Stimulated activated naive CD8-positive, alpha-beta T cell treated with anti-CD3 and anti-CD28 coated beads, Interleukin-15, amount 100 ng/mL, for 72 hours (primary cell): ENCODE results near the gene SH3GLB2.
"Not testable (repeated sequence)": the region's sequence is repeated elsewhere in the genome, so short reads cannot be mapped to it uniquely, and the experiment has no call there.

Source experiments
- ATAC-seq: fragments of 150-1000 bp; cut with Tn5 transposase; 2 replicates; pipeline ENCODE4 v1.10.0; 2021; ENCODE audit warnings: mild to moderate bottlenecking, moderate library complexity
- DNase-seq, 2 donors: peaks; one replicate each; pipeline ENCODE4 v3.0.0; 2021 to 2022
- H3K27ac Mint-ChIP-seq, 2 donors: one replicate each; pipeline ENCODE4 v1.8.0; 2022; ENCODE audit warnings: mild to moderate bottlenecking in 2 of 2, mixed read lengths in 2 of 2, moderate library complexity in 2 of 2
- H3K27me3 Mint-ChIP-seq: one replicate; pipeline ENCODE4 v1.8.0; 2022; ENCODE audit warnings: mixed read lengths
- H3K4me1 Mint-ChIP-seq: one replicate; pipeline ENCODE4 v1.8.0; 2022; ENCODE audit warnings: mild to moderate bottlenecking, mixed read lengths
- H3K4me3 Mint-ChIP-seq, 2 donors: one replicate each; pipeline ENCODE4 v1.8.0; 2022; ENCODE audit warnings: mild to moderate bottlenecking in 2 of 2, mixed read lengths in 2 of 2, moderate library complexity in 1 of 2
- H3K9me3 Mint-ChIP-seq, 2 donors: one replicate each; pipeline ENCODE4 v1.8.0; 2022; ENCODE audit warnings: mixed read lengths in 2 of 2

Gene SH3GLB2

GRCh38 chr9:129001504-129002325 is 26.4 kb downstream of the SH3GLB2 start:
- H3K9me3 Mint-ChIP-seq: no peaks in the 10 kb centered on the region
- DNase-seq (no peak), ATAC-seq (no peak)
- H3K4me1 Mint-ChIP-seq: peaks cover 4% of the 10 kb centered on the region
- no peaks in the 10 kb centered on the region for H3K27me3 Mint-ChIP-seq
- H3K4me3 Mint-ChIP-seq: no peak overlapping the region
- peak overlapping the region; percentile 61 to 79 for H3K27ac Mint-ChIP-seq

DNA sequence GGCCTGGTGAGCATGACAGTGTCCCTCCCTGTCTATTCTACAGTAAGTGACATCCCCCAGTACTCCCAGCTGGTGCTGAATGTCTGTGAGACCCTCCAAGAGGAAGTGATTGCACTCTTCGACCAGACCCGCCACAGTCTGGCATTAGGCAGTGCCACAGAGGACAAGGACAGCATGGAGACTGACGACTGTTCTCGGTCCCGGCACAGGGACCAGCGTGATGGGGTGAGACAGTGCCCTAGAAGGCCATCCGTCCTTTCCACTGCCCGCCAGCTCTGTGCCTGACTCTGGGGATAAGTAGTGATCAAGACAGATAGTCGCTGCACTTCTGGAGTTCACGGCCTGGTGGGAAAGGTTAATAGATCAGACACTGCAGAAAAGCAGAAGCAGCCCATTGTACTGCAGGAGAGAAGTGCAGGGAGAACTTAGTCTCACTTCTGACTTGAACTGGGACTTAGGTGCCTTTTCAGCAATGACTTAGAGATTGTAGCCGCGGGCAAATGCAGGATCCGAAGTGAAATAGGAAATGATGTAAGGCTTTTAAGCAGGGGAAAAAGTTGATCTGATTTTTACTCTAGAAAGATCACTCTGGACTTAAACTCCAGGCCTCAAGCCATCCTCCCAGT is 28.4 kb downstream of the SH3GLB2 start:
- H3K9me3 Mint-ChIP-seq: no peaks in the 10 kb centered on the region
- no peaks in the 10 kb centered on the region for H3K27me3 Mint-ChIP-seq
- no peak for DNase-seq
- peak overlapping the region in 1 of 2 donors; percentile 74 for H3K27ac Mint-ChIP-seq
- H3K4me1 Mint-ChIP-seq: no peaks in the 10 kb centered on the region
- ATAC-seq: no peak
- H3K4me3 Mint-ChIP-seq: no peak overlapping the region

- Mint-ChIP-seq H3K4me3 (no peak overlapping the region), H3K4me1 (no peaks in the 10 kb centered on the region), H3K9me3 (no peaks in the 10 kb centered on the region), H3K27ac (peak overlapping the region in 1 of 2 donors; percentile 37), H3K27me3 (no peaks in the 10 kb centered on the region)
- no peak for DNase-seq
- no peak for ATAC-seq
Measured at GRCh38 chr9:128998462-128998861, 29.7 kb downstream of the SH3GLB2 start.

- H3K9me3 Mint-ChIP-seq: no peaks in the 10 kb centered on the region
- DNase-seq (no peak), ATAC-seq (no peak)
- no peaks in the 10 kb centered on the region for H3K4me1 Mint-ChIP-seq
- H3K27ac Mint-ChIP-seq: peak overlapping the region in 1 of 2 donors; percentile 51
- no peaks in the 10 kb centered on the region for H3K27me3 Mint-ChIP-seq
- H3K4me3 Mint-ChIP-seq: no peak overlapping the region
Measured at GRCh38 chr9:128995791-128996190, 32.3 kb downstream of the SH3GLB2 start.

DNA sequence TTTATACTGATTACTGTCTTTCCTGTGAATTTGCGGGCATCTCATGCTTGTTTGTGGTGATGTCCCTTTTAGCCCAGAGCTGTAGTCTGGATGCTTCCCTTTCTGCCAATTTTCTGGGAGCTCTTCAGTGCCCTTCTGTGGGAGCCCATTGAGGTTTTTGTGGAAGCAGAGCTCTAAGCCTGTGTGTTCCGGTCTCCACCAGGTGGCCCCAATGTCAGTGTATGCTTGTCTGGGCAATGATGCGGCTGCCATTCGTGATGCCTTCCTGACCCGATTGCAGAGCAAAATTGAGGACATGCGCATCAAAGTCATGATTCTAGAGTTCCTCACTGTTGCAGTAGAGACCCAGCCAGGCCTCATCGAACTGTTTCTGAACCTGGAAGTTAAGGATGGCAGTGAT is 35.1 kb downstream of the SH3GLB2 start:
- ATAC-seq (no peak), DNase-seq (no peak)
- Mint-ChIP-seq H3K27me3 (no peaks in the 10 kb centered on the region), H3K9me3 (no peaks in the 10 kb centered on the region), H3K4me3 (no peak overlapping the region), H3K27ac (peak overlapping the region in 1 of 2 donors; percentile 28), H3K4me1 (no peaks in the 10 kb centered on the region)

DNA sequence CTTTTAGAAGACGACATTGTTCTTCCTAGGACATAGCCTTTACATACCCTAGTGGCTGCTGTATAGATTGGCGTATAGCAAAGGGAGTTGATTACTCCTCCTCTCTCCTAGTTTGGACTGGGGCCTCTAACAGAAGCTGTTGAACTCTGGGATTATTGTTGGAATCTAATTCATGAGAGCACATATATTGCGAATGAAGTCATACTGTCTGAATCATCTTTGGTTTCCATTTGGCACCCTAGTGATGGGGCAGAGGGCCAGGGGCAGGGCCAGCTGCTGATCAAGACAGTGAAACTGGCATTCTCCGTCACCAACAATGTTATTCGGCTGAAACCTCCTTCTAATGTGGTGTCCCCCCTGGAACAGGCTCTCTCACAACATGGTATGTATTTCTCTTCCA is 40.3 kb downstream of the SH3GLB2 start:
- Mint-ChIP-seq H3K4me1 (no peaks in the 10 kb centered on the region), H3K27ac (peak overlapping the region in 1 of 2 donors; percentile 8), H3K4me3 (no peak overlapping the region), H3K27me3 (no peaks in the 10 kb centered on the region), H3K9me3 (no peaks in the 10 kb centered on the region)
- DNase-seq: no peak
- ATAC-seq: no peak

GRCh38 chr9:128986671-128987070 is 41.5 kb downstream of the SH3GLB2 start:
- Mint-ChIP-seq H3K4me3 (no peak overlapping the region), H3K27me3 (no peaks in the 10 kb centered on the region), H3K4me1 (no peaks in the 10 kb centered on the region), H3K27ac (peak overlapping the region in 1 of 2 donors; percentile 52), H3K9me3 (no peaks in the 10 kb centered on the region)
- ATAC-seq (no peak), DNase-seq (no peak)

GRCh38 chr9:128983536-128983935 is 44.6 kb downstream of the SH3GLB2 start:
- Mint-ChIP-seq H3K27me3 (no peaks in the 10 kb centered on the region), H3K4me3 (no peak overlapping the region), H3K27ac (no peak overlapping the region), H3K9me3 (no peaks in the 10 kb centered on the region), H3K4me1 (no peaks in the 10 kb centered on the region)
- ATAC-seq: no peak
- no peak for DNase-seq

DNA sequence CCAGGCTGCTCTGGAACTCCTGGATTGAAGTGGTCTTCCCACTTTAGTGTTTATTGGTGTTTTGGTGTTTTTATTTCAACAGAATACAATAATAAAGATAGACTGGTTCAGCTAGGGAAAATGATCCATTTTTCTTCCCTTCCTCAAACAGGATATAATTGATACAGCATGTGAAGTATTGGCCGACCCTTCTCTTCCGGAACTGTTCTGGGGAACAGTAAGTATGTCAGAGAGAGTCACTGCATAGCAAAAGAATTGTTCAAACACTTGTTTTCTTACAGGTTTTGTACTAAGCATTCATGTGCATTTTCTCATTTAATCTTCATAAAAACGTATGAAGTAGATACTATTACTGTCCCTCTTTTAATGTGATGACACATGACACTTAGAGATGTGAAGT is 49.0 kb downstream of the SH3GLB2 start:
- ATAC-seq: no peak
- Mint-ChIP-seq H3K4me3 (no peak overlapping the region), H3K4me1 (no peaks in the 10 kb centered on the region)

GRCh38 chr9:128972956-128973355 is 55.2 kb downstream of the SH3GLB2 start:
- no peak for ATAC-seq
- Mint-ChIP-seq H3K27ac (no peak overlapping the region), H3K27me3 (no peaks in the 10 kb centered on the region), H3K4me1 (no peaks in the 10 kb centered on the region), H3K9me3 (no peaks in the 10 kb centered on the region), H3K4me3 (no peak overlapping the region)
- no peak for DNase-seq

More for the DNA sequence above, 49.0 kb downstream of the SH3GLB2 start:
- Mint-ChIP-seq H3K9me3 (no peaks in the 10 kb centered on the region), H3K27me3 (no peaks in the 10 kb centered on the region), H3K27ac (no peak overlapping the region)
- no peak for DNase-seq

DNA sequence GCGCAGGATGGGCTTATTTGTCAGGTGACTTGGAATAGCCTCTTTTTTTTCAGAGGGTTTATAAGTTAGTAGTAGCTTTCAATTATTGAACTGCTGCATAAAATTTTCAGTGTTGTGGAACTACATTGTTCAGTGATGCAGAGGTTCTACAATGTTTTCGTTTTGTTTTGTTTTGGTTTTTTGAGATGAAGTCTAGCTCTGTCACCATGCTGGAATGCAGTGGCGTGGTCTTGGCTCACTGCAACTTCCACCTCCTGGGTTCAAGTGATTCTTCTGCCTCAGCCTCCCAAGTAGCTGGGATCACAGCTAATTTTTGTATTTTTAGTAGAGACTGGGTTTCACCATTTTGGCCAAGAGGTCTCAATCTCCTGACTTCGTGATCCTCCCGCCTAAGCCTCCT is 58.6 kb downstream of the SH3GLB2 start:
- Mint-ChIP-seq H3K4me3 (no peak overlapping the region), H3K9me3 (no peaks in the 10 kb centered on the region), H3K27ac (no peak overlapping the region), H3K27me3 (no peaks in the 10 kb centered on the region), H3K4me1 (no peaks in the 10 kb centered on the region)
- ATAC-seq (no peak), DNase-seq (no peak)

DNA sequence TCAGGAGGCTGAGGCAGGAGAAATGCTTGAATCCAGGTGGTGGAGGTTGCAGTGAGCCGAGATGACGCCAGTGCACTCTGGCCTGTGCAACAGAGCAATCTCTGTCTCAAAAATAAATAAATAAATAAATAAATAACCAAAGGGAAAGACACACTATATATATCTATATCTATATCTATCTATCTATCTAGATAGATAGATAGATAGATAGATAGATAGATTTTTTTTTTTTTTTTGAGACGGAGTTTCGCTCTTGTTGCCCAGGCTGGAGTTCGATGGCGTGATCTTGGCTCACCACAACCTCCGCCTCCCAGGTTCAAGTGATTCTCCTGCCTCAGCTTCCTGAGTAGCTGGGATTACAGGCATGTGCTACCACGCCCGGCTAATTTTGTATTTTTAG is 66.7 kb downstream of the SH3GLB2 start:
- H3K27ac Mint-ChIP-seq, H3K9me3 Mint-ChIP-seq, ATAC-seq, DNase-seq, H3K4me3 Mint-ChIP-seq, H3K4me1 Mint-ChIP-seq, H3K27me3 Mint-ChIP-seq: not testable (repeated sequence)
